Smooth muscle cell (in vitro differentiated cells): ENCODE data around the gene FASN. TPM values are rescaled to one million over a fixed set of nuclear protein-coding genes. Genes with fewer than 3 reads are reported as not detected.

Experiments
- DNase-seq: peaks from one replicate; lab custom pipeline; 2025; ENCODE audit not compliant: unreplicated experiment; lab: John Stamatoyannopoulos, UW
- H2AFZ ChIP-seq: fragments of 200-600 bp; sonication (generic); 2 replicates; pipeline ENCODE4 v1.6.0; 2016; ENCODE audit warnings: antibody characterized with exemption, low read depth, mild to moderate bottlenecking
- H3F3A ChIP-seq: fragments of 200-600 bp; sonication (generic); 2 replicates; pipeline ENCODE4 v1.6.0; 2017; ENCODE audit warnings: antibody characterized with exemption, low read depth
- H3K27ac ChIP-seq: fragments of 200-600 bp; sonication (generic); 2 replicates; pipeline ENCODE4 v1.5.1; 2016; ENCODE audit warnings: low read depth, mild to moderate bottlenecking
- H3K27me3 ChIP-seq: fragments of 200-600 bp; sonication (generic); 2 replicates; pipeline ENCODE4 v1.6.1; 2016; ENCODE audit warnings: low read depth, mild to moderate bottlenecking
- H3K36me3 ChIP-seq: fragments of 200-600 bp; sonication (generic); 2 replicates; pipeline ENCODE4 v1.5.1; 2016; ENCODE audit warnings: low read depth
- H3K4me1 ChIP-seq: fragments of 200-600 bp; sonication (generic); 2 replicates; pipeline ENCODE4 v1.5.1; 2016; ENCODE audit warnings: low read depth
- H3K4me2 ChIP-seq: fragments of 200-600 bp; sonication (generic); 2 replicates; pipeline ENCODE4 v1.6.0; 2016; ENCODE audit warnings: mild to moderate bottlenecking
- H3K4me3 ChIP-seq: fragments of 200-600 bp; sonication (generic); 2 replicates; pipeline ENCODE4 v1.5.1; 2016; ENCODE audit warnings: mild to moderate bottlenecking
- H3K79me2 ChIP-seq: fragments of 200-600 bp; sonication (generic); 2 replicates; pipeline ENCODE4 v1.6.0; 2016; ENCODE audit warnings: low read depth, mild to moderate bottlenecking
- H3K9ac ChIP-seq: fragments of 200-600 bp; sonication (generic); 2 replicates; pipeline ENCODE4 v1.6.0; 2016; ENCODE audit warnings: low read depth
- H3K9me3 ChIP-seq: fragments of 200-600 bp; sonication (generic); replicated peaks from 2 replicates; pipeline ENCODE4 v1.5.1; 2016; ENCODE audit warnings: low read depth
- H4K20me1 ChIP-seq: fragments of 200-600 bp; sonication (generic); 2 replicates; pipeline ENCODE4 v1.6.0; 2016; ENCODE audit warnings: low read depth
- WGBS: methylation state at CpG from one replicate; pipeline ENCODE4 v1.1.7; 2016; ENCODE audit warnings: low lambda C conversion rate; 5-methylcytosine and 5-hydroxymethylcytosine counted together
- polyA plus RNA-seq: library from polyadenylated mRNA; unstranded; fragments of >200 nt; fragmentation: Nextera tagmentation; extraction: Ambion mirVana; gene quantifications from 2 replicates; pipeline ENCODE4 v1.2.1, GENCODE V29; 2016
- total RNA-seq: library from RNA; depleted of rRNA; stranded (reverse); fragments of >200 nt; gene quantifications from 2 replicates; pipeline ENCODE4 v1.2.3, GENCODE V29; 2014
- TF ChIP-seq, protein P1 (sequence below): fragments of 200-600 bp; sonication (generic); IDR thresholded peaks from 2 replicates; pipeline ENCODE4 v1.5.1; 2017; ENCODE audit warnings: borderline replicate concordance, mild to moderate bottlenecking, antibody characterized with exemption; ENCODE audit not compliant: insufficient read depth, poor library complexity, severe bottlenecking

Gene FASN
- total and polyA plus RNA-seq, 2 experiments from 2014 or later = 46.6 to 49.3 TPM

DNA sequence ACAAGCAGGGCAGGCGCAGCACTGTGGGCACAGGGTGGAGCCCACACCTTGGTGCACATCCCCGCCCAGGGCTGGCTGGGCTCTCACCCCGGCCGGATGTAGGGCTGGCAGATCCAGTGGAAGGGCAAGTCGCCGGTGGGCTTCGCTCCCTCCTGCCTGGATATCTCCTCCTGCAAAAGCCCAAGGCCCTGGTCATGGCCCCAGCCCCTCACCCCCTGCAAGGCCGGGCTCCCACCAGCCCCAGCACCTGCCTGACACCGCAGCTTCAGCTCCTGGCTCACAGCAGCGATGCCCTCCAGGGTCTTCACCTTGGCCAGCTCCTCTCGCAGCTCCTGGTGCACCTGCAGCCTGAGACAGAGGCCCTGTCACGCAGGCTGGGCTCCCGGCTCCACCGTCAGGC is 37.4 kb downstream of the FASN start:
- Histone ChIP-seq H3K79me2 (peaks cover 5% of the 10 kb centered on the region), H3K9me3 (no peaks in the 10 kb centered on the region), H3K4me2 (no peak overlapping the region), H2AFZ (no peak overlapping the region), H3K27ac (no peak overlapping the region), H3K36me3 (no peaks in the 10 kb centered on the region), H3K4me1 (peaks cover 6% of the 10 kb centered on the region), H3F3A (no peaks in the 10 kb centered on the region), H4K20me1 (no peaks in the 10 kb centered on the region), H3K9ac (no peak overlapping the region), H3K4me3 (no peak overlapping the region), H3K27me3 (no peaks in the 10 kb centered on the region)
- WGBS = 91% methylated on average over 14 of the region's 14 CpGs
- no peak for DNase-seq
- TF ChIP-seq, protein P1, sequence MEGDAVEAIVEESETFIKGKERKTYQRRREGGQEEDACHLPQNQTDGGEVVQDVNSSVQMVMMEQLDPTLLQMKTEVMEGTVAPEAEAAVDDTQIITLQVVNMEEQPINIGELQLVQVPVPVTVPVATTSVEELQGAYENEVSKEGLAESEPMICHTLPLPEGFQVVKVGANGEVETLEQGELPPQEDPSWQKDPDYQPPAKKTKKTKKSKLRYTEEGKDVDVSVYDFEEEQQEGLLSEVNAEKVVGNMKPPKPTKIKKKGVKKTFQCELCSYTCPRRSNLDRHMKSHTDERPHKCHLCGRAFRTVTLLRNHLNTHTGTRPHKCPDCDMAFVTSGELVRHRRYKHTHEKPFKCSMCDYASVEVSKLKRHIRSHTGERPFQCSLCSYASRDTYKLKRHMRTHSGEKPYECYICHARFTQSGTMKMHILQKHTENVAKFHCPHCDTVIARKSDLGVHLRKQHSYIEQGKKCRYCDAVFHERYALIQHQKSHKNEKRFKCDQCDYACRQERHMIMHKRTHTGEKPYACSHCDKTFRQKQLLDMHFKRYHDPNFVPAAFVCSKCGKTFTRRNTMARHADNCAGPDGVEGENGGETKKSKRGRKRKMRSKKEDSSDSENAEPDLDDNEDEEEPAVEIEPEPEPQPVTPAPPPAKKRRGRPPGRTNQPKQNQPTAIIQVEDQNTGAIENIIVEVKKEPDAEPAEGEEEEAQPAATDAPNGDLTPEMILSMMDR = no peak

DNA sequence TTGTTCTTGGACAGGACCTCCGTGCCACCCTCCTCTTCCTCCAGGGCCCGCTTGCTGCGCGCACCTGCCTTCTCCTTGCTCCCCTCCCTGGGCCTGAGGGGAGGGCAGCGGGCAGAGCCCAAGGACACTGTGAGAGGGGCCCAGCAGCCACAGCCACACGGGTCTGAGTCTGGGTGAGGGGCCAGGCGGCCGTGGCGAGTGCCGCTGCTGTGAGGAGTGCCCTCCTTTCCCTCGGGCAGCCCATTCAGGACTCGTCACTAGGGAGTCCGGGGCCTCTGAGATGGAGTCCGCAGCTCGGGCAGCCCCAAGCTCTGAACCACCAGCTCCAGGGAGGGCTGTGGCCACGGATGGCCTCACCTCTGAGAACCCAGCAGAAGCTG is 38.0 kb downstream of the FASN start:
- peaks cover 5% of the 10 kb centered on the region for H3K79me2 ChIP-seq
- peaks cover 5% of the 10 kb centered on the region for H3K4me1 ChIP-seq
- H3F3A ChIP-seq = no peaks in the 10 kb centered on the region
- H3K9ac ChIP-seq = no peak overlapping the region
- no peaks in the 10 kb centered on the region for H4K20me1 ChIP-seq
- no peaks in the 10 kb centered on the region for H3K36me3 ChIP-seq
- no peak overlapping the region for H3K4me3 ChIP-seq
- TF ChIP-seq, protein P1 = no peak
- DNase-seq = no peak
- no peaks in the 10 kb centered on the region for H3K27me3 ChIP-seq
- H3K27ac ChIP-seq = no peak overlapping the region
- no peak overlapping the region for H3K4me2 ChIP-seq
- H3K9me3 ChIP-seq = no peaks in the 10 kb centered on the region
- H2AFZ ChIP-seq = no peak overlapping the region
- 97% methylated on average over 16 of the region's 16 CpGs for WGBS

- H3F3A ChIP-seq = no peaks in the 10 kb centered on the region
- peaks cover 5% of the 10 kb centered on the region for H3K79me2 ChIP-seq
- no peaks in the 10 kb centered on the region for H4K20me1 ChIP-seq
- H3K4me3 ChIP-seq = no peak overlapping the region
- DNase-seq = no peak
- no peaks in the 10 kb centered on the region for H3K36me3 ChIP-seq
- TF ChIP-seq, protein P1 = no peak
- no peak overlapping the region for H2AFZ ChIP-seq
- no peaks in the 10 kb centered on the region for H3K27me3 ChIP-seq
- H3K4me2 ChIP-seq = no peak overlapping the region
- H3K4me1 ChIP-seq = no peaks in the 10 kb centered on the region
- H3K9ac ChIP-seq = no peak overlapping the region
- WGBS = 93% methylated on average over 19 of the region's 19 CpGs
- H3K9me3 ChIP-seq = no peaks in the 10 kb centered on the region
- H3K27ac ChIP-seq = no peak overlapping the region
These were observed 38.6 kb downstream of the FASN start for GRCh38 chr17:82059272-82060000.

GRCh38 chr17:82058855-82059249 is 39.2 kb downstream of the FASN start:
- 92% methylated on average over 9 of the region's 10 CpGs for WGBS
- TF ChIP-seq, protein P1 = no peak

More at GRCh38 chr17:82058855-82059249, 39.2 kb downstream of the FASN start:
- Histone ChIP-seq H3K27me3 (no peaks in the 10 kb centered on the region), H3K4me1 (no peaks in the 10 kb centered on the region), H3F3A (no peaks in the 10 kb centered on the region), H3K9me3 (no peaks in the 10 kb centered on the region), H3K9ac (no peak overlapping the region), H3K4me3 (no peak overlapping the region), H3K4me2 (no peak overlapping the region), H4K20me1 (no peaks in the 10 kb centered on the region), H3K79me2 (peaks cover under 1% of the 10 kb centered on the region), H2AFZ (no peak overlapping the region), H3K27ac (no peak overlapping the region), H3K36me3 (no peaks in the 10 kb centered on the region)
- no peak for DNase-seq
